ENCODE measurements around the gene TC2N. TPM values are rescaled to one million over a fixed set of nuclear protein-coding genes. Genes with fewer than 3 reads are reported as not detected.

The TC2N gene
- total RNA-seq, 1 experiment from 2014 or later, result 16.4 TPM

- no peak overlapping the region for H3K4ac ChIP-seq (ENCODE audit: low read depth, low read length)
- no peaks in the 10 kb centered on the region for H3K27me3 ChIP-seq (ENCODE audit: insufficient read depth, low read length)
- no peak overlapping the region for H3K27ac ChIP-seq (ENCODE audit: insufficient read length, low read depth, low read length)
- no peak overlapping the region for H2BK20ac ChIP-seq (ENCODE audit: low read depth, low read length, poor library complexity, severe bottlenecking)
- H3K79me2 ChIP-seq (ENCODE audit: insufficient read depth, low read length), result 0 out of 2 replicates have a peak, but pooled peaks cover 1% of the 10 kb centered on the region
- DNase-seq, result no peak
- Mint-ChIP-seq H3K9me3 (no peaks in the 10 kb centered on the region), H3K27me3 (ENCODE audit: low read depth) (no peaks in the 10 kb centered on the region), H3K4me1 (peaks cover 15 to 19% of the 10 kb centered on the region in 2 experiments), H3K4me3 (no peak overlapping the region), H3K27ac (peak overlapping the region in 1 of 3 experiments; percentile 9; a peak in 1 of 7 replicates), H3K36me3 (ENCODE audit: insufficient read depth in 1 of 3, low read depth in 3 of 3) (no peaks in the 10 kb centered on the region)
- no peak overlapping the region for H3K4me2 ChIP-seq (ENCODE audit: insufficient read depth, insufficient read length, low read length)
- H3K23me2 ChIP-seq (ENCODE audit: insufficient read length, low read depth, low read length, poor library complexity, severe bottlenecking), result no peaks in the 10 kb centered on the region
- no peak overlapping the region for H3K18ac ChIP-seq (ENCODE audit: insufficient read length, low read depth, low read length)
- H2BK120ac ChIP-seq (ENCODE audit: low read depth, low read length, poor library complexity, severe bottlenecking), result no peak overlapping the region
- no peaks in the 10 kb centered on the region; the same call in 1 of the 2 replicates for H3K4me1 ChIP-seq (ENCODE audit: insufficient read depth, low read length)
- no peak overlapping the region for H4K5ac ChIP-seq (ENCODE audit: insufficient read length, low read depth, low read length)
- no peak for TF ChIP-seq CTCF (conservative IDR thresholded peaks at IDR 0.05)
- H2AK5ac ChIP-seq (ENCODE audit: insufficient read length, low read length), result no peak overlapping the region
- no peak overlapping the region for H3K14ac ChIP-seq (ENCODE audit: insufficient read depth, low read length)
- H3K9me3 ChIP-seq (ENCODE audit: control insufficient read depth, low read depth, low read length), result no peaks in the 10 kb centered on the region
- H2BK15ac ChIP-seq (ENCODE audit: low read depth, low read length), result no peak overlapping the region
- H2AFZ ChIP-seq (ENCODE audit: low read length), result no peak overlapping the region
- H4K91ac ChIP-seq (ENCODE audit: insufficient read length, low read depth, low read length), result no peak overlapping the region
- H4K8ac ChIP-seq (replicated peaks; ENCODE audit: insufficient read length, low read depth, low read length), result no peak overlapping the region
- H2BK5ac ChIP-seq (ENCODE audit: insufficient read length, low read length), result no peak overlapping the region
- no peak overlapping the region for H3K9ac ChIP-seq (ENCODE audit: extremely low read depth, insufficient read length, low read length)
- no peak overlapping the region for H2BK12ac ChIP-seq (ENCODE audit: insufficient read length, low read depth, low read length)
- WGBS (ENCODE audit: extremely low coverage, insufficient read length, low lambda C conversion rate), result no CpG with 5 or more reads among the region's 4 CpGs
- H3K56ac ChIP-seq (ENCODE audit: insufficient read length, low read depth, low read length), result no peak overlapping the region
- no peak overlapping the region for H3T11ph ChIP-seq (ENCODE audit: low read length)
- H4K20me1 ChIP-seq (ENCODE audit: control insufficient read depth, insufficient read depth, insufficient read length), result no peaks in the 10 kb centered on the region
- no peak overlapping the region for H3K23ac ChIP-seq (ENCODE audit: insufficient read length, low read depth, low read length)
- H3K79me1 ChIP-seq (ENCODE audit: insufficient read depth, low read depth, low read length, poor library complexity, severe bottlenecking), result no peaks in the 10 kb centered on the region
These were observed 113.7 kb downstream of the TC2N start for GRCh38 chr14:91753501-91754128.
